GM21619 (cell line): Measurements from ENCODE around the gene CACNA1G.

Experiments
- ATAC-seq: cut with Tn5 transposase; IDR thresholded peaks from one replicate; pipeline ENCODE4 v1.9.1; 2021; ENCODE audit not compliant: unreplicated experiment

CACNA1G gene

DNA sequence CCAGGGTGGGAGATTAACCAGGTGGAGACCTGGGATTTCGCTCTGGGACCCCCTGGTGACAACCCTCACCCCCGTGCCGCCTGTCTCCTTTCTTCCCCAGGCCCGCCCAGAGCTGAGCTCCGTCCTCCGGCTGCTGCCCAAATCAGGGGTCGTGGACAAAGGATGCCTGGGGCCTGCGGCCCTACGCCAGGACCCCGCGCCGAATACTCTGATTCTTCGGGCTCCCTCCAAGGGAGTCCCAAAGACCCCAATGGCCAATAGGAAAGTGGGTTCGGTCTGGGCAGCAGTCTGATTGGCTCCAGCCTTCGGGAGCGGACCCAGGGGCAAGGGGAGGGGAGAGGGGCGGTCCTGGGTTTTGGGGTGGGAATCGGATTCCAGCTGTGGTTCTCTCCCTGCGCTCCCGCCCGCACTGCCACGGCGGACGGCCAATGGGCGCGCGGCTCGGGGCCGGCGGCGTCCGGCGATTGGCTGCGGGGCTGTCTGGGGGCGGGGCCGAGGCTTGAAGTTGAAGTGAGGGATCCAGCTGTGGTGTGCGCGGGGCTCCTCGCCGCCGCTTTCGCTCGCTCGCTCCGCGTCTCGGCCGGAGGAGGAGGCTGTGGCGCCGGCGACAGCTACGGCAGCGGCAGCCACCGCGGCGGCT lies at the start of gene CACNA1G:
Gene CACNA1G (plus strand): TSS at position 531 of the 640 bp plus-strand sequence. CDS start 745 bp downstream, outside the sequence.
- ATAC-seq, result peak; percentile 92

DNA sequence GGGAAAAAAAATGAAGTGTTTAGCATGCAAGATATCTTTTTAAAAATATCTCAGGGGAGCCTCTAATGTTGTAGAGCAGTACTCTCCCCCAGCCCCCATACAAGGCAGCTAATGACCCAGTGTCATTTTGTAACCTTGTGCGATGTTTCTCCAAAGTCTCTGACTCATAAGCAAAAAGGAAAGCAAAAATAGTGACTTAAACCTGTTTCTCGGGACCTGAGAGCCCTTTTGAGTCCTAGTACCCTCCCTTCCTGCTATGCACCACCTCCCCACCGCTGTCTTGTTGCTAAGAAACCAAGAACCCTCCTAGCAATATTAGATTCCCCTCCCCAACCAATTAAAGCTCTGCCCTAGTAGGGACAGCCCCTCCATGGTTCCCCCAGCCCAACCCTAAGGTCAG lies 49.5 kb upstream of the CACNA1G start:
- ATAC-seq, result peak; percentile 90

DNA sequence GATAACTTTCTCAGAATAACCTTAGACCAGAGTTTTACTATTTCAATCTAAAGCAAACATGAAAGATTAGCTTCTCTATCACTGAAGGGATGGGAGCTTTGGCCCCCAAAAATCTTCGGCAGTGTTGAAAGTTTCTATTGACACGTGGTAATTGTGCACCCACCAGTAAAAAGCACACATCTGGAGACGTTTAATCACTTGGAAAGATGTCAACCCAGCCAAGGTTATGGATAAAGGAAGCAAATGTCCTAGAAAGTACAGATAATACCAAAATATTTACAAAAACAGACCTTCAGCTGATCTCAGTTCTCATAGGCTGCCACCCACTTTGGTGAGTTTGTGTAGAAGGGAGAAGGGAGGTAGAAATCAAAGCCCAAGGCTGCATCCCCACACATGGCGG lies 47.0 kb upstream of the CACNA1G start:
- ATAC-seq, result no peak

DNA sequence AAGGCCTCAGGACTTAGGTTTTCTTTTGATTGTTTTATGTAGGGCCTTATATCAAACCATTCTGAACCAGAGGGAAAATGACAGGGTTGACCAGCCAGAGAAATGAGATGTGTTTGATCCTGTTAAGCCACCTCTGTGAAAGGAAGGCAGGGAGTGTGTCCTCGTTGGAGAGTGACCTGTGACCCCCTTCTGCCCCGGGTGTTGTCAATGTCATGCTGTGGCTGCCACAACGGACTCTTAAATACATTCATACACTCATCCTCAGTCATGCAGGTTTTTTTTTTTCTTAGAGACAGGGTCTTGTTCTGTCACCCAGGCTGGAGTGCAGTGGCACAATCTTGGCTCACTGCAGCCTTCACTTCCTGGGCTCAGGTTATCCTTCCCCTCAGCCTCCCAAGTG lies 46.1 kb upstream of the CACNA1G start:
- no peak for ATAC-seq

DNA sequence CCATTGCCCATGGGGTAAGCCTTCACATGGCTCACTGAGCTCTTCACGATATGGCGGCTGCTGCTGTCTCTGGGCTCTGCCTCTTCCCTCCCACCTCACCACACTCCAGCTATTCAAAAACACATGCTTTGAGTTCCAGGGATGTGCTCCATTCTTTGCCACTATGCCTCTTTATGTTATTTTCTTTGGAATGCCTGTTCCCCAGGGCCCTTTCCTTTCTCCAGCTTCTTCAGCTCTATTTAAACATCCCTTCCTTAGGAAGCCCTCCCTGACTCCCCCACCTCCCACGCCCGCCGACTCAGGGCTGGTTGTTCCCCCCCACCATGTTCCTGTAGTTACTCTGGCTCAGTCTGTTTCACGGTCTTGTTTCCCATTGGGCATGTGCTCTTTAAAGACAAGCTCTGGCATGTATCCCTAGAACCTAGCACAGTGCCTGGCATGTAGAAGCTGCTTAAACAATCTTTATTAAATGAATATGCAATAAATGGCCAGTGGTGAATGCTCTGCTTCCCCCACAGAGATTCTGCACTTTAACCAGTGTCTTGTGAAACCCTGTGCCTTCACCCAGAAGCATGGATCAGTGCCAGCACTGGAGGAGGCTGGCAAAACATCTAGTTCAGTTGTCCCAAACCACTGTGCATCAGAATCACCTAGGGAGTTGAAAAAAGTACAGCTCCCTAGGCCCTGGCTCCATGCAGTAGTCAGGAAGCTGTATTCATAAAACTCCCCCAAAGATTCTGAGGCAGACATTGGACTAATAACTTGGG lies 45.4 kb upstream of the CACNA1G start:
- ATAC-seq, result no peak

DNA sequence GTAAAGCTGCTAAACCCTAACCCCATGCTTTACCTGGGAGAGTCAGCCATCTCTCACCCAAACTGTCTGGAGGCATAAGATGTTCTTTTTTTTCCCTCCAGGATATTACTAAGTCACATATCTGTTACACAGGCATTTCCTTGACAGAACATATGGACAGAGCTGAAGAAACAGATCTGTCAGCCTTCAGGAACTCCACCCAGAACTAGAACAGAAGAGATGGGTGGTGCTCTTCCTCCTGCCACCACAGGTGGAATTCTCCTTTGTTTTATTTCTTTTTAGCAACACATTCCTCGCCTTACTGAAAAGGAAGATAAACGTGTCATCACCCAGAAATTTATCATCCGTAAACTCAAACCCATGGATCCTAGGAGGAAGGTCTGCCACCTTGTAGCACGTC lies 43.5 kb upstream of the CACNA1G start:
- no peak for ATAC-seq

DNA sequence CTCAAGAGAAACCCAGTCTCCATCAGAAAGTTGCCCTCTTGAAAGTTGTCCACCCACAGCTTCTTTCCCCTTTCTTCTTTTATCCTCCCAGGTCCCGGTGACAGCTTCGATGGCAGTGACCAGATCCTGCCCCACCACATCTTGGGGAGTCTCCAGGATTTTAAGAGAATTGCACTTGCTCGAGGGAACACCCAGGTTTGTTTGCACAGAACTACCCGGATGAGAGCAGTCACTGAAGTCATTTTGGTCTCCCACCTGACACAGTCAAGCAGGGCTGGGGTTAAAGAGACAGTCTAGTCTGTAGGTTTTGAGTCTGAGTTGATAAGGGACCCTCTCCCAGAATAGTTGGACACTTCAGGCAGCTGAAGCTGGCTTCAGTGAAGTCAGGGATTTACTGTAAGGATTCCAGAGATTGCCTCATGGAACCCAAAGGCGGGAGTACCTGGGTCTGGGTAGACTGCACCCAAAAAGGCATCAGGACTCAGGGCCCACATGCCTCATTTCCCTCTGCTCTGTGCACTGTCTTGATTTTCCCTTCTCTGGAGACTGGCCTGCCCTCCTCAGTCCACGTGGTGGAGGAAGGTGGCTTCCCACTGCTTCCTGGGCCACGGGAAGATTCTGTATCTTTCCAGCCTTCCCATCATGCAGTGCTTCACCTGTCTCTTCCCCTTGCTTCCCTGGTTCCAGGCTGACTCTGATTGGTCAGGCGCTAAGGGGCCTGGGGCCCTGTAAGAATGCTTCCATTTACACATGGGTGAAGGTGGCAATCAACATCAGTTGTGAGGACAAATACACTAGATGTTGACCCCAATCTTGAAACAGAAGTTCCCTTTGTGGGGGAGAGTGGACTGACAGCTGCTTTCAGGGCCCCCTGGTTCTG lies 42.8 kb upstream of the CACNA1G start:
- no peak for ATAC-seq

DNA sequence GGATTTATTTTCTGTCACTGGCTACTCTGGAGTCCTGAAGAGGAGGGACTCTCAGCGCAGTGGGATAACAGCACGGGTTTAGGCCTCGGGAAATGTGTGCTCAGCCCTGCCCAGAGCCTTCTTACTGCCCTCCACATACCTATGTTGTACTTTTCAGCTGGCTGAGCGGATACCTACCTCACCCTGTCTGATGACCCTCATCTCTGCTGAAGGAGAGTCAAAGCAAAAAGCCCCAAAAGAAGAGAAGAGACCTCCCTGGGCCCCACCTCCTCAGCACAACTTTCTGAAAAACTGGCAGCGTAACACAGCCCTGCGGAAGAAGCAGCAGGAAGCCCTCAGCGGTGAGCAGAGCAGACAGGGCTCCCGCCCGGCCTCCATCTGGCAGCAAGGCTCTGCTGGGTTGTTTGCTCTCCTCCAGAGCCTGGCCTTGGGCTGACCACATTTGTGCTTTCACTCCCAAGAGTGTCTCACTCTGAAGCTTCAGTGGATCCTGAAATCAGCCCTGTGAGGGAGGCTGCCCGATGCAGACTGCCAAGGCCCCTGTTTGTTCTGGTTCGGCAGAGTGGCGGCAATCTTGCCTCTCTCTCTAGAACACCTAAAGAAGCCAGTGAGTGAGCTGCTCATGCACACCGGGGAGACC lies 42.0 kb upstream of the CACNA1G start:
- no peak for ATAC-seq

DNA sequence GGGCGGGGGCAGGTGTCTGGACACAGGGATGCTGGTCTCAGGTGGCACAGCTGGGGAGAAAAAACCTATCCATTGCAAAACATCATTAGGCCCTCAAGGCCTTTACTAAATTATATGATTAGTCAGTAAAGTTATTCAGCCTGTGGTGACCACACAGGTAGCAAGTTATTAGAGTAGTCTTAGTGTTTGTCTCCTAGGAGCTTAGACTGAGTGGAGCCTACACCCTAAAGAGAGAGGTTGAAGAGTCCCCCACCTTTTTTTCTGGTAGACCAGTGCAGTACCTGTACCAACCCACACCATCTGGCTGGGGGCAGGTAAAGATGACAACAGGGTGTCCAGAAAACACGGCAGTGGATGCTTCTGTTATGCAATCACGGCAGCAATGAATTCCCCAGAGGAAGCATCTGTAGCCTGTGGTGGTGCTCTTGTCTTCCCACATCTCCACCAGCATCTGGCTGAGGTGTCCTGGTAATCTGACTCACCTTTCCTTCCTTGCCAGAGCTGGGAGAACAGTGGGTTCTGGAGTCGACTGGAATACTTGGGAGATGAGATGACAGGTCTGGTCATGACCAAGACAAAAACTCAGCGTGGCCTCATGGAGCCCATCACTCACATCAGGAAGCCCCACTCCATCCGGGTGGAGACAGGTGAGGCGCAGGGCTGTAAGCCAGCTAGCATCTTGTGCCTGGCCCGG lies 41.2 kb upstream of the CACNA1G start:
- ATAC-seq, result no peak

DNA sequence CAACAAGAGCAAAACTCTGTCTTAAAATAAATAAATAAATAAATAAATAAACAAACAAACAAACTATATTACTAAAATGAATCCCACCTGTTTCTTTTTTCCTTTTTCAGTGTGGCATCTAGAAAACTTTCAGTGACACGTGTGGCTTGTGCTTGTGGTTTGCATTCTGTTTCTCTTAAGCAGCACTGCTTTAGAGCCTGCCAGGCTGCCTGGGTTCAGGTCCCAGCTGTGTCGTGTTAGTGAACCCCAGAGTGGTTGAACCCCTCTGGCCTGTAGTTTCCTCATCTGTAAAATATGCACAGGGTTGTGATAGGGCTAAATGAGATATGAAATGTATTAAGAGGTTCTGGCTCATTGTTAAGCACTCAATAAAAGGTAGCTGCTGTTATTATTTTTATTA lies 40.0 kb upstream of the CACNA1G start:
- ATAC-seq, result no peak

DNA sequence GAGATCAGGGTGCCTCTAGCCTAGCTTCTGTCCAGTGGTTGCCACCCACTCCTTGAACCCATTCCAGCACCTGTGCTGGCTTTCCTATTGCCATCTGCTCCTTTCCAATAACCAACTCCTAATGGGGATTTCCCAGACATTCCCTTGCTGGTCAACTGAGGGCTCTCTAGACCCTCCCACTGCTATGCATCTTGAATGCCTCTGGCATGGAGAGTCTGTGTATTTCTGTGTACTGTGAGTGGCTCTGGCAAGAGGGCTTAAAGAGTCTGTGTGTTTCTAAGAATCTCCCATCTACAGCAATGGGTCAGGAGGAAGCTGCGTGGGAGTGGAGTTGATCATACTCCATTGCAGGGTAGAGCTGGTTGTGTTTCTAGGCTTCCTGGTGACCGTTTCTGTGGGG lies 39.0 kb upstream of the CACNA1G start:
- ATAC-seq, result no peak

DNA sequence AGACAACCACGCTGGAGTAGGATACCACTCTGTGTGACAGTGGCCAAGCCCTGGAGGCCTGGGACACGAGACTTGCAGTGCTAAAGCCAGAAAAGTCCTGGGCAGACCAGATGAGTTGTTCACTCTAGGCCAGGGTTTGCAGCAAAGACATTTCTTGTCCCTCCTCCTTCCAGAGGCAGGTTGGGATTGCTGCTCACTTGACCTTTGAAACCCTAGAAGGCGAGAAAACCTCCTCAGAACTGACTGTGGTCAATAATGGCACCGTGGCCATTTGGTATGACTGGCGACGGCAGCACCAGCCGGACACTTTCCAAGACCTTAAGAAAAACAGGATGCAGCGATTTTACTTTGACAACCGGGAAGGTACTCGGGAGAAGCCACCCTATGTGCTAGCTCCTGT lies 37.7 kb upstream of the CACNA1G start:
- ATAC-seq, result no peak

DNA sequence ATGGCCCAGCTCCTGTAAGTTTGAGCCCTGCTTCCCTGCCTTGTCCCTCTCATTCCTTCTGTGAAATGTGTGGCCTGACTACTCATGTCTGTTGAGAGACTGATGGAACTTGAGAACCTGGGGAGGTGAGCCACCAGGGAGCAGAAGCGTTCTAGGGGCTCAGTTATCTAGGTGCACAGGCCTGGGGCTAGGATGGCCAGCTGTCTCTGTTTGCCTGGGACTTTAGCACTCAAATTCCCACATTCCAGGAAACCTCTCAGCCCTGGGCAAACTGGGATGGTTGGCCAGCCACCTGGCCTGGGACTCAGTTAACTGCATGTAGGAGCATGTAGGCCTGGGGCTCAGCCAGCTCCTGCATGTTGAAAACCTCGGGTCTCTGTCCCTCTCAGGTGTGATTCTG lies 37.3 kb upstream of the CACNA1G start:
- no peak for ATAC-seq

DNA sequence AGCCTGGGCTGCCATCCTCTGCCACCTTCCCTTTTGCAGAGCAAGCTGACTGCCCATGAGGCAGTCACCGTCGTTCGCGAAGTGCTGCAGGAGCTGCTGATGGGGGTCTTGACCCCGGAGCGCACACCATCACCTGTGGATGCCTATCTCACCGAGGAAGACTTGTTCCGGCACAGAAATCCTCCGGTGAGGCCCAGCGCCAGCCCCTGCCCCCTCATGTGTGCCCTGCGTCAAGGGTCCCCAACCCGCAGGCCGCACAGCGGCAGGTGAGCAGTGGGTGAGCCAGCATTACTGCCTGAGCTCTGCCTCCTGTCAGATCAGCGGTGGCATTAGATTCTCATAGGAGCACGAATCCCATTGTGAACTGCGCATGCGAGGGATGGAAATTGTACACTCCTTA lies 35.7 kb upstream of the CACNA1G start:
- no peak for ATAC-seq

DNA sequence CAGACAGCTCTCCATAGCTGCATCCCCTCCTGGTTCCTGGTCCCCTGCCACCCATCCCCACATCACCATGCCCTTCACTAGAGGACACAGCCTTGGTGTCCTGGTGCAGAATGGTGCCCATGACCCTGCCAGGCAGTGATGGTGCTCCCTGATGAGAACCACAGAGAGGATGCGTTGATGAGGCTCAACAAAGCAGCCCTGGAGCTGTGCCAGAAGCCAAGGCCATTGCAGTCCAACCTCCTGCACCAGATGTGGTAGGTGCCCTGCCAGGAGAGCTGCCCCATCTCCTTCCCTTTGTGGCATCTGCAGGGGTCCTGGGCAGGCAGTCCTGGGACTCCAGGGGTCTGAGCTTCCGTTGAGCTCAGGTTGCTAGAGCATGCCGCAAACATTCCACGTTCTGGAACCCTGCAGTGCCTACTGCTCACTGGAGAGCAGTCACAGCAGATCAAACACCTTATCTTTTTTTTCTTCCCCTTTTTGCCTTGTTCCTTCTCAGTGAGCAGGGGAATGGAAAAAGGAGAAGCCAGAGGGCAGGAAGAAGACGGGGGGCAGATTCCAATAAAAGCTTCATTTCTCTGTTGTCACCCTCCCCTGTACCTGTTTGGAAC lies 33.3 kb upstream of the CACNA1G start:
- ATAC-seq, result no peak

DNA sequence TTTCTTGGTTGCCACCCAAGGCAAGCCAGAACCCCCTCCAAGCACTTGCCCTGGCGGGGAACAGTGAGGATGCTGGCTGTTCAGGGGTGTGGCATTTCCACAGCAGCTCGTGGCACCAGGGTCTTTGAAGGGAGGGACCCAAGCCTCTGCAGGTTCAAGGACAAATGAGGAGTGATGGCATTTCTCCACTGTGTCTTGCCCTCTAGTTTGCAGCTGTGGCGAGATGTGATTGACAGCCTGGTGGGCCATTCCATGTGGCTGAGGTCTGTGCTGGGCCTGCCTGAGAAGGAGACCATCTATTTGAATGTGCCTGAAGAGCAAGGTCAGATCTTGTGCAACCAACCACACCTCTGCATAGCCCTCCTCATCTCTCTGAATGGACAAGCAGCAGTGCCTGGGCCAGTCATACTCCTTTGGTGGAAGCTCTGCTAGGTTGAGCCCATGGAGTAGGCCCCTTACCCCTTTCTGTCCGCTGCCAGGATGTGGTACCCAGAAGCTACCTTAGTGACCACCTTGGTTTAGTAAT lies 32.5 kb upstream of the CACNA1G start:
- no peak for ATAC-seq

DNA sequence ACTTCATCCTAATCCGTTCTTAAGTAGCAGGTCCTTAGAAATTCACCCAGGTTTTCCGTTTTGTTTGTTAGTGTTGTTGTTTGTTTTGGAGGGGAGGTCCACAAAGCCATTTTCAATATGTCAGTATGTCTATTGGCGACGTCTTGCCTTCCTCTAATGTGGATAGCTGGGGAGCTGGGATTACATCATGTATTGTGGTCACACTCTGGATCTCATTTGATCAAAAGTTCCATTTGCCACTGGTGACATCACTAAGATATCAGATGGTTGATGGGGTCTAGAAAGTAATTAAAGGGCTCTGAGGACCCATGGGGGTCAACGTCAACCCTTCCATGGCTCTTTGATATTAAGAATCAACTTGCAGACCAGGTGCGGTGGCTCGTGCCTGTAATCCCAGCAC lies 30.7 kb upstream of the CACNA1G start:
- no peak for ATAC-seq

DNA sequence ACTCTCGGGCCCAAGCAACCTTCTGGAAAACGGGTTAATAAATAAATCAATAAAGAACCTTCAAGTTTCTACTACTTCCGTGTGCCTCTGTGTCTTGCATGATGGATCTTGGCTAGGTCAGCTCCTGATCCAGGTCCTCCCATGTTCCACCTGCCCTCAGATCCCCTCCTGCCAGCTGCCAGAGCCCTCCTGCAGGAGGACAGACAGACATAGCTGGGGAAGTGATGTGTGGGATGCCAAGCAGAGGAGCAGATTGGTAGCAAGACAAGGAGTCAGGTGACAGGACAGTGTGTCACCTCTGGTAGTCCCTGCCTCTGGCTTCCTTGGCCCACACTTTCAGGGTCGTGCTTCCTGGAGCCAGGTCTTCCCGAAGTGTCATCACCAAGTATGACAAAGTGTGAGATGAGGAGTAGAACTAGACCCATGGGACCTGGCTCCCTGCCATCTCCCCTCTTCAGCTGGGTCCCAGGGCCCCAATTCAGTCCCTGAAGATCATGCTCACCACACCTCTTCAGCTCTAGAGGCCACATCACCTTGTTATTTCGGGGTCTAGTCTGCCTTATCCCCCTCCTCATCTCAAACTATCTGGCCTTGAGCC lies 29.0 kb upstream of the CACNA1G start:
- no peak for ATAC-seq

DNA sequence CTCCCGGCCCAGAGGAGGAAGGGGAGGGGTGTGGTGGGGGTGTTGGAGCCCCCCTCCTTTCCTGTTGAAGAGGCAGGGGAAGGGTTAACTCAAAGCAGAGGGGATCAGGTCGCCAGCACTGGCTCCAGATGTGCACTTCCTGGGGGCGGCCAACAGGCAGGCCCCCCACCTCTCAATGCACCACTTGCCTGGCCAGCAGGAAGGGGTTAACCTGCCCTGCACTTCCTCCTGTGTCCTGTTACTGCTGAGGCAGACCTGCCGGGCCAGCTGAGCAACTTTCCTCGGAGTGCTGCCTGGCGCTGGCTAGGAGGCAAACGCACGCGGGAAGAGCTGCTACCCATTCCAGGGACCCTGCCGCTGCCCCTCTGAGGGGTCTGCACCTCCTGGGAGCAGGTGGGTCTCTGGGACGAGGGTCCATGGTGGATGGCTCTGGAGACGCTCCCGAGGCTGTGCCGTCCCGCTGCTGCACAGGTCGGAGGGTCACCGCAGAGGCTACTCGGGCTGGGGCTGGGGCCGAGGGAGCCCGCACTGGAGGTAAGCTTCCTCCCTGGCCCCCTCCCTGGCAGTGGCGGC lies 28.0 kb upstream of the CACNA1G start, which contains the start of gene EPN3:
Gene EPN3 (plus strand): TSS at position 284 of the 573 bp plus-strand sequence. CDS start 3,822 bp downstream, outside the sequence.
- ATAC-seq, result no peak
